DLD1 (cell line): Measurements from ENCODE around the gene CACNA1G.

Experiments
- in situ Hi-C: cut with HindIII; loops from 2 replicates; pipeline ENCODE4 v1.10.0; 2017; ENCODE audit warnings: low sequenced_read_pairs

Gene CACNA1G

DNA sequence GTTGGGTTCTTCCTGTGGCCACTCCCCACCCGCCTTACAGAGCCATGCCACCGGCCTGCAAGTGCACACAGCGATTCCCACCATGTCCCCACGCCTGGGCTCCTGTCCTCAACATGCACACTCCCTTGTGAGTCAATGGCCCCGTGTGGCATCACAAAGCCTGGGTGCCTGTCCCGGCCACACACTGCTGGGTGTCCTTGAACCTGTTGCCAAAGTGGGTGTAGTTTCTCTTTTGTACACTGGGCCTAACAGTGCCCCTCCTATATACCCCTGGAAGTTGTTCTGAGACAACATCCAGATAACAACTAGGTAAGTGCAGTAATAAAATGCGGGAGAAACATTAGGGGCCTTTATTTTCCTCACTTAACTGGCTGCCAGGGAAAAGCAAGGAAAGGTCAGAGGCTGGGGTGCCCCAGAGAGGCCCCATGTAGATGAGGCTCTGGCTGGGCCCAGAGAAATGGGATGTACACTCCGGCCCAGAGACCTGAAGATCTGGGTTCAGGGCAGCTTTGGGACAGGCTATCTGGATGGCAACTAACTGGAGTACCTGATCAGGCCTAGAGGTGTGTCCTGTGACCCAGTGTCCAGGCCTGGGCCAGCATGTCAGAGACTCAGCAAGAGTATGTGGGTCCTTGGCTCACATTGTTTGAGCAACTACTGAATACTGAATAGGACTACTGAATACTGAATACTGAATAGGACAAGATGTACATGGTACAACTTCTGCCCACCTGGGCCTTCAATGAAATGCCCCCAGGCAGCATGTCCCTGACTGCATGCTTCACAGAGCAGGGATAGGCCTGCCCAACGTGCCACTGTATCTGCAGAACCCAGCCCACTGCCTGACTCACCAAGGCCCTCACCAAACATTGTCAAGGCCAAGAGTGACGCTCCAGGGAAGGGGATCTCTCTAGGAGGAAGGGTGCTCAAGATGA, 82.5 kb downstream of the CACNA1G start:
- in situ Hi-C loops: no loop called here

DNA sequence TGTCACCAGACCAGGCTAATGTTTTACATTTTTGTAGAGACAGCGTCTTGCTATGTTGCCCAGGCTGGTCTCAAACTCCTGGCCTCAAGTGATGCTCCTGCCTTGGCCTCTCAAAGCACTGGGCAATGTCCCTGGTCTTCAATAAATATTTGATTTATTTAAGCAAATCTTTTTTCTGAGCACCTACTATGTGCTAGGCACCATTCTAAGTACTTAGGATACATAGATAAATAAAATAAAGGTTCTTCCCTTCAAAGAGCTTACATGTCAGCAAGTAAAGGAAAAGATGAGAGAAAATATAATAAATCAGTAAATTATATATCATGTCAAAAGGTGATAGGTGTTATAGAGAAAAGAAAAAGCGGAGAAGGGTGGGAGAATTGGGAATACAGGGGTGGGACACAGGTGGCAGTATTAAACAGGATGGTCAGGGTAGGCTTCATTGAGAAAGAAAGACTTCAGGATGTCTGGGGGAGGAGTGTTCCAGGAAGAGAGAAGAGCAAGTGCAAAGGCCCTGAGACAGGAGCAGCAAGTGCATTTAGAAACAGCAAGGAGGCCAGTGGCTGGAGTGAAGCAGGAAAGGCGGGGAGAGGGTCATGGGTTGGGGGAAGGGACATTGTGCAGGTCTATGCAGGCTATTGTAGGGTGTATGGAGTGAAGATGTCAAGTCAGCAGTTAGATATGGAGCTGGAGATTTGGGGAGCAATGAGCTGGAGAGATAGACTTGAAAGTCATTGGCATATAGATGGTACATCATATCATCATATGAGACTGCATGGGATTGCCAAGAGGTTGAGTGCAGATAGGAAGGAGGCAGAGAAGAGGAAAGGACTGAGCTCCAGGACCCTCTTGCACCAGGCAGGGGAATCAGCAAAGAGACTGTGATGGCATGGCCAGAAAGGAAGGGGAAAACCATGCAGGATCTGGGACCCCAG, 85.5 kb downstream of the CACNA1G start:
- in situ Hi-C loops: no loop called here

DNA sequence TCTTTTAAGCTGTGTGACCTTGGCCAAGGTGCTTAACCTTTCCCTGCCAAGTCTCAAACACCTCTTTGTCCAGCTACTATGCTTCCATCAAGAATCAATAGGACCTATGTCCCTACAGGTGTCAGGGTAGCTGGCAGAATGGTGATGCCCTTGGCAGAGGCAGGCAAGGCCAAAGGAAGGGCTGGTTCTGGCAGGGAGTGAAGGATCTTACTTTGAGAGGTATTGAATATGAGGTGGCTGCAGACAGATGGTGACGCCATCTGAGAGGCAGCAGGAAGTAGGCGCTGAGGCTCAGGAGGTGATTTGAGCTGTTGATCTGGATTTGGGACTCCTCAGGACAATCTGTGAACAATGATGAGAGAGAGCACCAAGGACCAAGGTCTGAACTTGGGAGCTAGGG, 86.7 kb downstream of the CACNA1G start:
- in situ Hi-C loops: no loop called here

DNA sequence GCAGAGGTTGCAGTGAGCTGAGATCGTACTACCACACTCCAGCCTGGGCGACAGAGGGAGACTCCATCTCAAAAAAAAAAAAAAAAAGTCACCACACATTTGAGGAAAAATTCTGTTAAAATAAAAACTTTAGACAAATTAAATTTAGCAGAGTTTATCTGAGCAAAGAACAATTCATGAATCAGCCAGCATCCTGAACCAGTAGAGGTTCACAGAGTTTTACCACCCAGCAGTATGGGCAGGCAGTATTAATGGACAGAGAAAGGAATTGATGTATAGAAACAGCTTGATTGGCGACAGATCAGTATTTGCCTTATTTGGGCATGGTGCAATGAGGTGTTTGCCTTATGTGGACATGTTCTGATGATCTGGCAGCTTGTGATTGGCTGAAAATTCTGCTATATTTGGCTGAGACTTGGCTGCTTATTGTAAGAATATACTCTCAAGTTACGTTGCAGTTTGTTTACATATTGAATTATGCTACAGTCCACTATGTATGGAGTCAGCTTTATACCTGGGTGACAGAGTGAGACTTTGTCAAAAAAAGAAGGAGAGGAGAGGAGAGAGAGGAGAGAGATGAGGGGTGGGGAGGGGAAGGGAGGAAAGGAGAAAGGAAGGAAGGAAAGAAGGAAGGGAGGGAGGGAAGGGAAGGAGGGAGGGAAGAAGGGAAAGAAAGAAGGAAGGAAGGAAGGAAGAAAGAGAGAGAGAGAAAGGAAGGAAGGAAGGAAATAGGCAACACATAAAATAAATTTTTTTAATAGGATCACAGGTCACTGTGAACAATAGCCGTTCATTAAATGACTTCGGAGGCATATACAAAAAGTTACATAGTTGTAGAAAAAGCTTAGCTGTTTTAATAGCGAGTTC, 88.8 kb downstream of the CACNA1G start:
- in situ Hi-C loops: no loop called here

DNA sequence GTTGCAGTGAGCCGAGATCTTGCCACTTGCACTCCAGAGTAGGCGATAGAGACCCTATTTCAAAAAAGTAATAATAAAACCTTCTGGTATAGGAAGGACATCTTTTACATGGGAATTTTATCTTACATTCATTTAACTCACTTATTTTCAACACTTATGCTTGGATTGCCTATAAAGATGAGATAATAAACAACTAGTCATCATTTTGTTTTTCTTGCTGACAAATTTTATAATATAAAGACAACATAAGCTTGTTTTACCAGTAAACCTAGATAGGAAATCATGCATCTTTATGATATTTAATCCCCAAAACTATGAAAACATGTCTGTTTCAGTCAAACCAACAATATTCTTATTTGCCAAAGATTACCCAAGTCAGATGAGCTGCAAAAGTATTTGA, 91.1 kb downstream of the CACNA1G start:
- in situ Hi-C loops: no loop called here

DNA sequence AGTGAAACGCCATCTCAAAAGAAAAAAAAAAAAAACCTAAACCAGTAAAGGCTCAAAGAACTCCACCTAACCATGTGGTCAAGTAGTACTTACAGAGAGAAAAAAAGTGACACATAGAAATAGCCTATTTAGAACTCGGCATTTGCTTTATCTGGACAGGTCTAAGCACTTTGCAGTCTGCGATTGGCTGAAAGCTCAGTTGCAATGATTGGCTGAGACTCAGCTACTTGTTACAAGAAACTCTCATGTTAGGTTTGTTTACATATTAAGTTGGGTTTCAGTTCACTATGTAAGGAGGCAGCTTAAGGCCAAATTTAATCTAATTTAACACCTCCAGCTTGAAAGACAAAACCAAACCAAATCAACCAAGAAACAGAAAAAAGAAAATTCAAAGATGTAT, 93.2 kb downstream of the CACNA1G start:
- in situ Hi-C loops: no loop called here

DNA sequence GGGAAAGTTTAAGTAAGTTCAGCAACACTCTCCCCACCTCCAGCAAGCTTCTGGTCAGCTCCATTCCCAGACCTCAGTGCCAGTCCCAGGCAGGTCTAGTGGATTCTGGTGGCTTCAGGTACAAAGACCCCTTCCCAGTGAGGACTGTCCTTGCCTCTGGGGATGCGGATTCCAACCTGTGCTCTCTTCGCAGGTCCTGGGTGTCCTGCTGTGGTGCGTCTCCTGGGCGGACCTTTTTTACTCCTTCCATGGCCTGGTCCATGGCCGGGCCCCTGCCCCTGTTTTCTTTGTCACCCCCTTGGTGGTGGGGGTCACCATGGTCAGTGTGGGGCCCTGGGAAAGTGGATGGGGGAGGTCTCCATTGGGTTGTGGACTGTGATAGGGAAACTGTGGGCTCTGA, 96.0 kb downstream of the CACNA1G start:
- in situ Hi-C loops: no loop called here

DNA sequence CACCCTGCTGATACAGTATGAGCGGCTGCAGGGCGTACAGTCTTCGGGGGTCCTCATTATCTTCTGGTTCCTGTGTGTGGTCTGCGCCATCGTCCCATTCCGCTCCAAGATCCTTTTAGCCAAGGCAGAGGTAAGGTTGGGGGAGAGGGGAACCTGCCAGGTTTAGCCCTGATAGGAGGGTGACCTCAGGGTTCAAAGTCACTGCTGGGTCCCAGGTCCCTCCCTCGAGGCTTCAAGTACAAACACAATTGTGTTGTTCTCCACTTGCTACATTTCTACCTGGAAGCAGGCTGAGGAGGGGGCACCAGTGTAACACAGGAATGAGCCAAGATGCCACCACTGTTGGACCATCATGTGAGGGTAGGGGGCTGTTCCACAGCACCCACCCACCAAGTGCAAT, 96.5 kb downstream of the CACNA1G start:
- in situ Hi-C loops: no loop called here

DNA sequence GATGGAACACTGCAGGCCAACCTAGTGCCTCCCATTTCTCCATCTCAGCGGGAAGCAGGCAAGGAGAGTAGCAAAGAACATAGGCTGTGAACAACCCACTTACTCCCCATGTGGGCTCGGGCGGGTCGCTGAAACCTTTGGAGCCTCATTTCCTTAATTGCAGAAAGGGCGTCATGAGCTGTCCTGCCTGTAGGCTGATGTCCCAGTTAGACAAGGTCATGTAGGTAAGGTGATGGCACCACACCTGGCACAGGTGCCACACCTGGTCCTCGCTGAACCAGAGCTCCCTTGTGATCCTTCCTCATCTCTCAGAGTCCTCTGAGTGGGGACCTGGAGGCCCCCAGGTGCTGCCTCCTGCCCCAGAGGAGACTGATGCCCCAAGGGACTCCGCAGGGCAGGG, 97.1 kb downstream of the CACNA1G start:
- in situ Hi-C loops: no loop called here

DNA sequence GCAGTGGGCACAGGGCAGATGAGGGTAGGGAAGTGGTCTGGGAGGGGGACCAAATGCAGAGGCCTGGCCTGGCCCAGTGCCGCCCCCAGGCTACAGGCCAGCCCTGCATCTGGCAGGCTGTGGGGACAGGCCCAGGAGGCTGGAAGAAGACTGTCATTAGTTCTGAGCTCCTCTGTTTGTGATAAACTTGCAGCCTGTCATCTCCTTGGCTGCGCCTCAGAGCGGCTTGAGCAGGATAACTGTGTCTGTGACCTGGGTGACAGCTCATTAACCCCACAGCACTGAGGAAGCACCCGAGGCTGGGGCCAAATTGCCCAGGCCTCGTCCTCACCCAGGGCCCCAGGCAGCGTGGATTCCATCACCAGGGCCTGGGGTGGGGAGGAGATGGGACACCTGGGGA, 98.1 kb downstream of the CACNA1G start:
- in situ Hi-C loops: no loop called here

DNA sequence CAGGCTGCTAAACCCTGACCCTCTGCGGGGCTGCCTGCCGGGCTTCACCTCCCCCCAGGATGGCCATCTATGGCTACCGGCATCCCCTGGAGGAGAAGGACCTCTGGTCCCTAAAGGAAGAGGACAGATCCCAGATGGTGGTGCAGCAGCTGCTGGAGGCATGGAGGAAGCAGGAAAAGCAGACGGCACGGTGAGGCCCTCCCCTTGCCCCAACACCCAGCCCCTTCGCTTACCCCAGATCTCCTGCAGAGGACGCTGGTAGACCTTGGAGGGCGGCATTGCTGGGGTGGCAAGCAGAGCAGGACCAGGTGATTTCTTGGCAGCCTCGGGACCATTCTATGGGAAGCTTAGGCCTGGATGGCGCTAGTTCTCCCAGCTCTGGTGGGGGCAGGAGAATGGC, 98.7 kb downstream of the CACNA1G start:
- in situ Hi-C loops: no loop called here

DNA sequence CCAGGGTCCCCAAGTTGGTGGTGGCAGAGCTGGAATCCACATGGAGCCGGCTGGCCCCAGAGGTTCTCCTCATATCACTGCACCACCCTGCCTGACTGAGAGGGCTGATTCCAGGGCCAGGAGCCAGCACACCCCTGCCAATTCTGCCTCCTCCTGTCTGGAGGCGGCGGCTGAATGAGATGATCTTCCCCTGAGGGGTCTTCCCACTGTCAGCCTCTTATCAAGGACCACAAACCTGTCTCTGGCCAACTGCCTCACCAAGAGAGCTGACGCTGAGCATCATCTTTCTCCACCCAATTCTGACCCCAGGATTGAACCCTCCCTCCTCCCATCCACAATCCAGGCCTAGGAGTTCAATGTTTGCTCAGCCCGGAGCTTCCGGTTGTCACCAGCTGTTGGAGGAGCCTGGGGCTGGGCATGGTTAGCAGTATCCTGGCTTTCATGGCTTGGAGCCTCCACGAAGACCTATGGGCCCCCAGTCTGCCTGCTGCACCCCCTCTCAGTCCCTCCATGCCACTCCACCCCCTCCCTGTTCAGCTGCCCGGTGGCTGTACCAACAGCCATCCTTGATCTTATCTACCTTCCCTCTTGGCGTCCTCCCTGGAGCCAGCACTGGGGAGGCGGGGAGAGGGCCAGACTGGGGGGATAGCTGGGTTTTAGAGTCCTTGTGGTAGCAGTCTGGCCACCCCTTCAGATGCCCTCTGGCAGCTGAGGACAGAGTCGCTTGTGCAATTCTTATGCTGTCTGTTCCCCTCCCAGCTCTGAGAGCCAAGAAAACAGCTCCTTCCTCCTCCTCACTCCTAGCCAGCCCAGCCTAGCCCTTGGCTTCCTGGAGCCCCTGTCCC, 99.7 kb downstream of the CACNA1G start:
- in situ Hi-C loops: no loop called here

DNA sequence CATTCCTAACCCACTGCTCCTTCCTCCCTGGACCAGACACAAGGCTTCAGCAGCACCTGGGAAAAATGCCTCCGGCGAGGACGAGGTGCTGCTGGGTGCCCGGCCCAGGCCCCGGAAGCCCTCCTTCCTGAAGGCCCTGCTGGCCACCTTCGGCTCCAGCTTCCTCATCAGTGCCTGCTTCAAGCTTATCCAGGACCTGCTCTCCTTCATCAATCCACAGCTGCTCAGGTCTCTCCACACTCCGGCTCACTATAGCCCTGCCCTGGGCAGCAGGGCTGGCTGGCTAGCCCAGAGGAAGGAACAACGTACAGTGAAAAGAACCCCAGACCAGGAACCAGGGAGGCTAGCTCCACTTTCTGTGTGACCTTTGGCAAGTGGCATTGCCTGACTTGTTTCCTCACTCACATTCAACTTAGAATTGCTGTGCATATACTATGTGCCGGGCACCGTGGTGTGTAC, 100.4 kb downstream of the CACNA1G start:
- in situ Hi-C loops: no loop called here

DNA sequence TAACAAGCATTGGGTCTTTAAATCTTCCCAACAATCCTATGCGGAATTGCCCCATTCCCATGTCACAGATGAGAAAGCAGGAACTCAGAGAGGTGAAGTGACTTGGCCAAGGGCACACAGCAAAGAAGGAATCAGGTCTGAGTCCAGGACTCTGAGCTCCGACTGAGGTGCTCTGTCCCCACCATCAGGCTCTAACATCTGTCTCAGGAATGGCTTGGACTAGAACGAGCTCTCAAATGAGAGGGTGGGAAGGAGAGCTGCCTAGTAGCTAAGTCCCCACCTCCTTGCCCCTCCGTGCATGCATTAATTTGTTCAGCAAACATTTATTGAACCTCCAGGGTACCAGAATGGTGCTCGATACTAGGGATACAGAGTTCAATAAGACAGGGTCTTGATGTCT, 100.8 kb downstream of the CACNA1G start:
- in situ Hi-C loops: no loop called here

DNA sequence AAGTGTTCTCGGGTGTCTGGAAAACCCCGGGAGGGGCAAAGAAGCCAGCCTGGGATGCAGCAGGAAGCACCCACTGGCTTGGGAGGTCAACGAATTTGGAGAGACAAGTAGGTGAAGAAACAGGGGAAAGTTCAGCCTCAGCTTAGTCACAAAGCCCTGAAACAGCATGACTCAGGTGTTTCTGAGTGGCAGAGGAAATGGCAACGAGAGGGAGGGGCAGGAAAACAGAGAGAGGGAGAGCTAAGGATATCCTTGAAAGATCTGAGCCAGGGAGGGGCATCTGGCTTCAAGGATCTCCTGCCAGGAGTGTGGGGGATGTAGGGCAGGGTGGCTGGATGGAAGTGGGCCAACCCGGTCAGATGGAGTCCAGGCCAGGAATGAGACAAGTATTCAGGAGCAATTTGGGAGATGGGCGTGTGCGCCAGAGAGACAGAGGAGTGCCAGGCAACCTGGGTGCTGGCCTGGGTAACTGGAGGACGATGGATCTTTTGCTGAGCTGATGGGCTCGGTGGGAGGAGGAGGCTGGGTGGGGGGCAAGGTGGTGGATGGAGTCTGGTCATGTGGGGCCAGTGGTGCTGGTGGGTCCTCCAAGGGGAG, 101.4 kb downstream of the CACNA1G start:
- in situ Hi-C loops: no loop called here

DNA sequence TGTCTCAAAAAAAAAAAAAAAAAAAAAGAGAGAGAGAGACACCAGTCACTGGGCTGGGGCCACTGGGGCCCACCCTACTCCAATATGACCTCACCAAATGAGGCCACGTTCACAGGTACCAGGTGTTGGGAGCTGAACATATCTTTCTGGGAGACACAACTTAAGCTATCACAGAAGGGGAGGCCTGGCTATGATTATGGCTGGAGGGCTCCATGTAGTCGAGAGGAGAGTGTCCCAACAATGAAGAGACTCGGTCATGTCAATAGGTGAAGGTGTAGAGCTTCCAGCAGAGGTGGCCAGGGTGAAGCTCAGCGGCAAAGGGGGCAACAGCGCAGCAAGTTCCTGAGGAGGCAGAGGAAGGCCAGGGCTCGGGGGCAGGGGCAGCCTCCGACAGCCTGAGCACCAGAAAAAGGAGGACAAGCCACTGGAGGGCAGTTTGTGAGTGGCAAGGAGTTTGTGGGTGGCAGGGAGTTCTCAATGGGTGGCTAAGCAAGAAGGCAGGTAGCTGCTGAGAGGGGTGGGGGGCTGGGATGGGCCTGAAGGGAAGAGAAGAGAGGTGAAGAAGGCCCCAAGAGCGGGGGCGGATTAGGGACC, 102.2 kb downstream of the CACNA1G start:
- in situ Hi-C loops: no loop called here

DNA sequence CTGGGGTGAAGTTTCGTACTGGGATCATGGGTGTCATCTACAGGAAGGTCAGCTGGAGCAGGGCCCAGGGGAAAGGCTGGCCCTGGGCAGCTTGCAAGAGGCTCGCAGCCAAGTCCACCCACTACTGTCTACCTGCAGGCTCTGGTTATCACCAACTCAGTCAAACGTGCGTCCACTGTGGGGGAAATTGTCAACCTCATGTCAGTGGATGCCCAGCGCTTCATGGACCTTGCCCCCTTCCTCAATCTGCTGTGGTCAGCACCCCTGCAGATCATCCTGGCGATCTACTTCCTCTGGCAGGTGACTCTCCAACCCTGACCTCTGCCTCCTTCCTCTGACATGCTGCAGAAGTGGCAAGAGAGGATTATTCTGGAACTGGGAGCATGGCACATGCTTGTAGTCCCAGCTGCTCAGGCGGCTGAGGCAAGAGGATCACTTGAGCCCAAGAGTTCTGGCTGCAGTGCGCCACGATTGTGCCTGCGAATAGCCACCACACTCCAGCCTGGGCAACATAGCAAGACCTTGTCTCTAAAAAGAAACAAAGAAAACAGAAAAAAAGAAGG, 103.4 kb downstream of the CACNA1G start:
- in situ Hi-C loops: no loop called here

DNA sequence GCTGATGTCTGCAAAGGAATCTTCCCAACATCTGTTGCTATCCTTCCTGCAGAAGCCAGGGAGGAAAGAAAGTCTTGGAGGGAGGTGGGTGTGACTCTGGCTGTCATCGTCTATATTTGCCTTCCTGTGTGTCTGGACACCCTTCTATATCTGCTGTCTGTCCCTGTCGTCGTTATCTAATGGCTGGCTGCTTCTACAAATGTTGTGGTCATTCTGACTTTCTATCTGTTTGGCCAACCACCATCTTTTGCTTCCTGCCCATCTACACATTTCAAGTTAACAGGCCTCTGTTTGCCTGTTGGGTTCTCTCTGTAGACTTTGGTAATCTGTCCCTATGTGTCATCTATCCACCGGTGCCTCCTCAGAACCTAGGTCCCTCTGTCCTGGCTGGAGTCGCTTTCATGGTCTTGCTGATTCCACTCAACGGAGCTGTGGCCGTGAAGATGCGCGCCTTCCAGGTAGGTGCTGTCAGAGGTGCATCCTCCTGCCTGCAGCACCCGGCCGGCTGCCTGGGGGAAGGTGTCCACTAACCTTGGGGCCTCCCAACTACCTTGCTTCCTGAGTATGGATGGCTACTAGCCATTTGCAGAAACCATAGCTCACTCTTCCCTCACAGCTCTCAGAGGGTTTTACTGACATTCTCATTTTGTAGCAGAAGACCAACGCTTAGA, 104.4 kb downstream of the CACNA1G start:
- in situ Hi-C loops: no loop called here
